Measurements from ENCODE around the gene MYLK3. TPM values are rescaled to one million over a fixed set of nuclear protein-coding genes. Genes with fewer than 3 reads are reported as not detected.

MYLK3 gene
- total and polyA plus RNA-seq, 2 of the 4 experiments (the other 2 are of a cell fraction), result under 0.01 to 0.03 TPM

DNA sequence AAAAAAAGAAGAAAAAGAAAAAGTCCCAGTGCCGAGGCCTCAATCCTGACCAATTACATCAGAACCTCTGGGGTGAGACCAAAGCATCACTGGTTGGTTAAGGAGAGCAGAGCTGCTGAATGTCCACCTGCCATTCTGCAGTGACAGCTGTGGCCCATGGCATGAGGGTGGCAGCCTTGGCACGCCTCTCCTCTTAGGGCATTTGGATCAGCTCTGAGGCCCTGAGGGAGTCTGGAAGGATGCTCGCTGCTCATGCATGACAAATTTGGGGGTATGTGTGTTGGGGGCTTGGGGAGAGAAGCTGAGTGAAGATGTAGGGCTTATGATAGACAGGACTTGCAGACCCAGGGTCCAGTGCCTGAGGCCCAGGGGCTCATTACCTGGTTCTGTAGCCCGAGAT lies 26.3 kb downstream of the MYLK3 start:
- dilution Hi-C loops (cut with HindIII; ENCODE audit: low sequenced_read_pairs, unreplicated experiment) (no loop called here), intact Hi-C loops (cut with micrococcal nuclease) (no loop called here), in situ Hi-C loops (cut with MboI; ENCODE audit: low sequenced_read_pairs) (no loop called here)
- H3K27ac ChIP-seq (ENCODE audit: insufficient read depth, low read length), result no peak overlapping the region
- CTCF ChIA-PET, result no interaction called here
- H3K18ac ChIP-seq (ENCODE audit: low read depth, low read length), result no peak overlapping the region
- DNase-seq (no peak), ATAC-seq (ENCODE audit: low read depth) (no peak)
- H2AK9ac ChIP-seq (replicated peaks; ENCODE audit: low read depth, low read length, poor library complexity), result no peak overlapping the region
- H3K9me1 ChIP-seq (ENCODE audit: insufficient read depth, low read length), result no peaks in the 10 kb centered on the region
- no peaks in the 10 kb centered on the region for H3K27me3 ChIP-seq (ENCODE audit: control insufficient read depth, insufficient read depth, low read length)
- no peaks in the 10 kb centered on the region for H3K79me1 ChIP-seq (ENCODE audit: low read depth in 1 of 2, low read length in 2 of 2)
- no peak overlapping the region for H3K4me2 ChIP-seq (ENCODE audit: low read depth, low read length)
- no TSS peak for BruUV-seq (replicated peaks)
- WGBS, 2 experiments (ENCODE audit: extremely low coverage in 2 of 2, insufficient read length in 1 of 2), result no CpG with 5 or more reads among the region's 4 CpGs
- no peak overlapping the region for H3K4ac ChIP-seq (ENCODE audit: low read depth, low read length)
- no peak overlapping the region for H2AK5ac ChIP-seq (ENCODE audit: low read depth, low read length)
- no peaks in the 10 kb centered on the region for H3K4me1 ChIP-seq (ENCODE audit: control insufficient read depth, insufficient read depth, low read length)
- no peak overlapping the region for H3K14ac ChIP-seq (replicated peaks; ENCODE audit: low read depth, low read length)
- no peak overlapping the region for H4K5ac ChIP-seq (ENCODE audit: low read depth, low read length)
- H3K9me3 ChIP-seq (ENCODE audit: control insufficient read depth, insufficient read depth, low read length), result no peaks in the 10 kb centered on the region
- H3K23ac ChIP-seq (ENCODE audit: low read depth, low read length), result no peak overlapping the region
- H4K8ac ChIP-seq (ENCODE audit: low read depth in 2 of 2, low read length in 2 of 2), result no peak overlapping the region
- no peak overlapping the region for H2BK20ac ChIP-seq (ENCODE audit: low read depth, low read length)
- H2BK15ac ChIP-seq (ENCODE audit: low read depth, low read length), result no peak overlapping the region
- H2BK120ac ChIP-seq (ENCODE audit: low read depth, low read length), result no peak overlapping the region
- H3K56ac ChIP-seq (ENCODE audit: extremely low read depth, insufficient read depth, low read length), result no peak overlapping the region
- no peak overlapping the region for H3K4me3 ChIP-seq (ENCODE audit: insufficient read depth, low read depth, low read length)
- no peak overlapping the region for H3K9ac ChIP-seq (ENCODE audit: low read depth, low read length)
- POLR2A ChIA-PET (ENCODE audit: unreplicated experiment), result no interaction called here
- H2BK5ac ChIP-seq (ENCODE audit: low read depth, low read length, poor library complexity, severe bottlenecking), result no peak overlapping the region
- no peaks in the 10 kb centered on the region for H3K36me3 ChIP-seq (ENCODE audit: control insufficient read depth, insufficient read depth, low read length)
- no peak overlapping the region for H4K91ac ChIP-seq (ENCODE audit: insufficient read depth, low read depth, low read length)
- no peaks in the 10 kb centered on the region for H4K20me1 ChIP-seq (ENCODE audit: insufficient read depth, low read length)
- no peak for TF ChIP-seq MAFK (IDR thresholded peaks at IDR 0.05; ENCODE audit: low read depth, low read length)
- no peak for TF ChIP-seq RAD21 (IDR thresholded peaks at IDR 0.05; ENCODE audit: low read length)
- no peak for TF ChIP-seq MAZ (IDR thresholded peaks at IDR 0.05; ENCODE audit: borderline replicate concordance, low read depth, low read length)
- no peak for TF ChIP-seq RCOR1 (IDR thresholded peaks at IDR 0.05; ENCODE audit: insufficient replicate concordance, low read length)
- no peak for TF ChIP-seq POLR2A (IDR thresholded peaks at IDR 0.05; ENCODE audit: low read depth, low read length)
- TF ChIP-seq USF2 (IDR thresholded peaks at IDR 0.05; ENCODE audit: low read depth, low read length), result no peak
- no peak for TF ChIP-seq NFE2L2 (IDR thresholded peaks at IDR 0.05; ENCODE audit: low read depth, low read length)
- TF ChIP-seq RFX5 (IDR thresholded peaks at IDR 0.05; ENCODE audit: low read depth, low read length), result no peak
- TF ChIP-seq BHLHE40 (IDR thresholded peaks at IDR 0.05; ENCODE audit: low read depth, low read length), result no peak
- TF ChIP-seq MXI1 (IDR thresholded peaks at IDR 0.05; ENCODE audit: borderline replicate concordance, low read depth, low read length), result no peak
- H2AFZ ChIP-seq (replicated peaks; ENCODE audit: low read length, poor library complexity), result no peak overlapping the region
